HUES6 (cell line): ENCODE data around the gene COL25A1.

Experiments used
- H3K27ac ChIP-seq: 2 replicates; pipeline ENCODE4 v1.7.0; 2013; ENCODE audit warnings: low read depth, mild to moderate bottlenecking, low read length, inconsistent platforms
- H3K27me3 ChIP-seq: 2 replicates; pipeline ENCODE4 v1.6.1; 2013; ENCODE audit warnings: low read length; ENCODE audit not compliant: control insufficient read depth, insufficient read depth
- H3K36me3 ChIP-seq: 2 replicates; pipeline ENCODE4 v1.6.1; 2013; ENCODE audit warnings: low read length; ENCODE audit not compliant: control insufficient read depth, insufficient read depth
- H3K4me1 ChIP-seq: 2 replicates; pipeline ENCODE4 v1.6.1; 2013; ENCODE audit warnings: low read length; ENCODE audit not compliant: control insufficient read depth, insufficient read depth
- H3K4me3 ChIP-seq: 2 replicates; pipeline ENCODE4 v1.5.1; 2013; ENCODE audit warnings: low read depth, low read length
- H3K9ac ChIP-seq: one replicate; pipeline ENCODE4 v1.6.1; 2013; ENCODE audit warnings: mild to moderate bottlenecking, low read length
- H3K9me3 ChIP-seq: 2 replicates; pipeline ENCODE4 v1.6.1; 2013; ENCODE audit warnings: low read depth, low read length; ENCODE audit not compliant: control insufficient read depth, insufficient read depth

Gene COL25A1

DNA sequence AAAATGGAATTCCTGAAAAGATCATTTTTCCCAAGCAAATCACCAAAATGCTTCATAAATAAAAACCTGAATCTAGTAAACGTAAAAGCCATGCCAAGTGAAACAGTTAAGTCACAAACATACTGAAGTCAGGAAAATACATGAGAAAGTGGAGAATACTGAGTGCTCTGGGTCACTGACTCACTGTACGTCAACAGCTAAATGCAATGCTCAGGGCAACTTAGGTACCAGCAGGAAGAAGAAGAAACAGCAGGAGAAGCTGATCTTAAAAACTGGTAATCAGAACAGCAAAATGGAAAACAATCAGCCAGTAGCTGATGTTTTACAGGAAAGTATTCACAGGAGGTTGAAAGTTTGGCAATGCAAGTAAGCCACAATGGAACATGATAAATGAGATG, 287.0 kb downstream of the COL25A1 start:
- H3K27ac ChIP-seq, result no peak overlapping the region
- no peak overlapping the region for H3K9ac ChIP-seq
- no peaks in the 10 kb centered on the region for H3K27me3 ChIP-seq
- 0 out of 2 replicates have a peak, but pooled peaks cover 5% of the 10 kb centered on the region for H3K9me3 ChIP-seq
- no peak overlapping the region for H3K4me3 ChIP-seq
- H3K36me3 ChIP-seq, result no peaks in the 10 kb centered on the region
- no peaks in the 10 kb centered on the region for H3K4me1 ChIP-seq

GRCh38 chr4:109014593-109015412, 287.7 kb downstream of the COL25A1 start:
- Histone ChIP-seq H3K9me3 (0 out of 2 replicates have a peak, but pooled peaks cover 5% of the 10 kb centered on the region), H3K4me1 (no peaks in the 10 kb centered on the region), H3K27me3 (no peaks in the 10 kb centered on the region), H3K27ac (no peak overlapping the region), H3K36me3 (no peaks in the 10 kb centered on the region), H3K9ac (no peak overlapping the region), H3K4me3 (no peak overlapping the region)

DNA sequence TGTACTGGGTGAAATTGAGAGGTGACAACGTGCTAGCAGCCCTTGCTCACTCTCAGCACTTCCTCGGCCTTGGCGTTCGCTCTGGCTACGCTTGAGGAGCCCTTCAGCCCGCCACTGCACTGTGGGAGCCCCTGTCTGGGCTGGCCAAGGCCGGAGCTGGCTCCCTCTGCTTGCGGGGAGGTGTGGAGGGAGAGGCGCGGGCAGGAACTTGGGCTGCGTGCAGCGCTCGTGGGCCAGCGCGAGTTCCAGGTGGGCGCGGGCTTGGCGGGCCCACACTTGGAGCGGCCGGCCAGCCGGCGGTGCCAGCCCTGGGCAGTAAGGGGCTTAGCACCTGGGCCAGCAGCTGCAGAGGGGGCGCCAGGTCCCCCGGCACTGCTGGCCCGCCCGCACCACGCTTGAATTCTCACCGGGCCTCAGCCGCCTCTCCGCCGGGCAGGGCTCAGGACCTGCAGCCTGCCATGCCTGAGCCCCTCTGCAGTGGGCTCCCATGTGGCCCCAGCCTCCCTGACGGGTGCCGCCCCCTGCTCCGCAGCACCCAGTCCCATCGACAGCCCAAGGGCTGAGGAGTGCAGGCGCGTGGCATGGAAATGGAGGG, 290.1 kb downstream of the COL25A1 start:
- Histone ChIP-seq H3K36me3 (no peaks in the 10 kb centered on the region), H3K27ac (no peak overlapping the region), H3K9ac (no peak overlapping the region), H3K4me1 (peaks cover 11% of the 10 kb centered on the region), H3K9me3 (0 out of 2 replicates have a peak, but pooled peaks cover 5% of the 10 kb centered on the region), H3K4me3 (no peak overlapping the region), H3K27me3 (no peaks in the 10 kb centered on the region)

DNA sequence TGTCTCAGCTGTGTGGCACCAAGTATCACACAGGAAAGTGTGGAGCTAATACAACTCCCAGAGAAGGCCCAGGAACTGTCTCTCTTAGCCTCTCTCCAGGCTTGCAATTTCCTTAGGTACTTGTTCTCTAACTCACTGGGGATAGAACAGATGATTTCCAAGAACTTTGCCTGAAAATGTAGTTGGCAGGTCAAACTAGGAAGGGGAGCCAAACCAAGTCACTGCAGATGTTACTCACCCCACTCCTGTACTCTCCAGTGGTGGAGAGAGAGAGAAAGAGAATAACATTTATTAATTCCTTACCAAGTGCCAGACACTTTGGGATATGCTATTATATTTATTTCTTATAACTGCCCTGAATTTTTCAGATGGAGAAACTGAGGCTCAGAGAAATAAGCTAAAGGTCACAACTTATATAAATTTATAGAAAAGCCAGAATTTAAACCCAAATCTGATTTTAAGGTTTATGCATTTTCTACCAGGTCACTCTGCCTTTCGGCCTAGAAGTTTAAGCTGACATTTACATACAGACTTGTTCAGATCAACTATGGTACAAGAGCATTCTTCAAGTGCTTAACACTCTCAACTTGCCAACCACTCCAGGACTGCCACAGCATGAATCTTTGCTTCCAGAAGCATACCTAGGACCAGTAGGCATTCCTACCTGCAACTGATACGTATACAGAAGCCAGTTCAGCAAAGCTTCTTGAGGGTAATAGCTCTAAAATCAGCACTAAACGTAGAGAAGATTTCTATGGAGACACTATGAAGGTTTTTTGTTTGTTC, 291.0 kb downstream of the COL25A1 start:
- Histone ChIP-seq H3K4me1 (peaks cover 11% of the 10 kb centered on the region), H3K4me3 (no peak overlapping the region), H3K27me3 (no peaks in the 10 kb centered on the region), H3K27ac (no peak overlapping the region), H3K9ac (no peak overlapping the region), H3K9me3 (0 out of 2 replicates have a peak, but pooled peaks cover 5% of the 10 kb centered on the region), H3K36me3 (no peaks in the 10 kb centered on the region)

DNA sequence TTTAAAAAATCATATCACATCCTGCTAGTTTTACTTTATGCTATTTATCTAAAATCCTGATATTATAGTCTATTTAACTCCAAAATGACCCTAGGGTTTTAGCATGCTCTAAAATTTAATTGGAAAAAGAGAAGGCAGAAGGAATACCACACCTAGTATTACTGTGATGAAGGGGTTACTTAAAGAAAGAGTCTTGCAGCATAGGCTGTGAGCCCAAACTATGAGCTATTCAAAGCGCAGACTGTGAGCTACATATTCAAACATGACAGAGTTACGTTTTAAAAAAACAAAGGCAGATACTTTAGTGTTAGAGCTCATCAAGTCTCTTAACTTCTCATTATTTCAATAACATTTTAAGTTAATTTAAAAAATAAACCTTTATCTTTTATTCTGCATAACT, 291.9 kb downstream of the COL25A1 start:
- Histone ChIP-seq H3K4me1 (peaks cover 13% of the 10 kb centered on the region), H3K9me3 (0 out of 2 replicates have a peak, but pooled peaks cover 5% of the 10 kb centered on the region), H3K4me3 (no peak overlapping the region), H3K27ac (no peak overlapping the region), H3K27me3 (no peaks in the 10 kb centered on the region), H3K9ac (no peak overlapping the region), H3K36me3 (no peaks in the 10 kb centered on the region)

DNA sequence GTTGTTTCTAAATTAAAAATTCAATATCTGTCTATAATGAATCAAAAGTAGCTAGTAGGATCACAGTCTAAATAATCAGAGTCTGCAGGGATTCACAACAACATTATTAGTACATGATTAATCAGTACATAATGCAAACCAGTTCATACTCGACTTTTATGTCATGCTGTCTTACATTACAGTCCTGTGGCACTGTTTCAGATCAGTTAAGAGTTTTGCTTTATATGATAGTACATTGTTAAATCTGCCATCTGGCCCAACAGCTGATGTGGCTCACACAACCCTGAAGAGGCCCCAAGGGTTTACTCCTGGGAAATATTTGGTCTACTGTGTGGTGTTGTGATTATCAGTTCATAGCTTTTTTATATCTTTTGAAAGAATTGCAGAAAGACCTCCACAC, 292.5 kb downstream of the COL25A1 start:
- H3K4me3 ChIP-seq, result no peak overlapping the region
- H3K9ac ChIP-seq, result no peak overlapping the region
- H3K36me3 ChIP-seq, result no peaks in the 10 kb centered on the region
- 0 out of 2 replicates have a peak, but pooled peaks cover 5% of the 10 kb centered on the region for H3K9me3 ChIP-seq
- no peak overlapping the region for H3K27ac ChIP-seq
- H3K4me1 ChIP-seq, result peaks cover 18% of the 10 kb centered on the region
- no peaks in the 10 kb centered on the region for H3K27me3 ChIP-seq

GRCh38 chr4:109007976-109008375, 294.5 kb downstream of the COL25A1 start:
- no peaks in the 10 kb centered on the region for H3K27me3 ChIP-seq
- no peak overlapping the region for H3K9ac ChIP-seq
- H3K4me3 ChIP-seq, result no peak overlapping the region
- H3K27ac ChIP-seq, result no peak overlapping the region
- H3K4me1 ChIP-seq, result peaks cover 29% of the 10 kb centered on the region
- 0 out of 2 replicates have a peak, but pooled peaks cover 5% of the 10 kb centered on the region for H3K9me3 ChIP-seq
- no peaks in the 10 kb centered on the region for H3K36me3 ChIP-seq

DNA sequence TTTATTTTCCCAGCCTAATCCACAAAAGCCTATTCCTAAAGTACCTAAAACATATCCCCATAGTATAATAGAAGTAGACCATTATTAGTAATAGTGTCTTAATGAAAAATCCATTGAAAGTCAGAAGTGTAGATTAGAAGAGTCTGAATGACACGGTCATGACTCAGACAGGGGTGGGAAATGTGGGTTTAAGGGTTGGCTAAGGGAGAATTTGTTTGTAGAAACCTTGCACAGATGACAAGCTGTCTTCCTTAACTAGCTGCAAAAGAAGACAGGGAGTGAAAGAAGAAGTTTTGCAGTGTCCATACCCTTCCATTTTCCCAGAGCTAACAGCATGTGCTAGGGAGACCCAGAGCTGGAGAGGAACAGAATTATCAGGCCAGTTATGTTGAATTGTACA, 296.9 kb downstream of the COL25A1 start:
- Histone ChIP-seq H3K9ac (no peak overlapping the region), H3K36me3 (no peaks in the 10 kb centered on the region), H3K27ac (no peak overlapping the region), H3K4me3 (no peak overlapping the region), H3K9me3 (no peaks in the 10 kb centered on the region), H3K27me3 (no peaks in the 10 kb centered on the region), H3K4me1 (peaks cover 29% of the 10 kb centered on the region)

DNA sequence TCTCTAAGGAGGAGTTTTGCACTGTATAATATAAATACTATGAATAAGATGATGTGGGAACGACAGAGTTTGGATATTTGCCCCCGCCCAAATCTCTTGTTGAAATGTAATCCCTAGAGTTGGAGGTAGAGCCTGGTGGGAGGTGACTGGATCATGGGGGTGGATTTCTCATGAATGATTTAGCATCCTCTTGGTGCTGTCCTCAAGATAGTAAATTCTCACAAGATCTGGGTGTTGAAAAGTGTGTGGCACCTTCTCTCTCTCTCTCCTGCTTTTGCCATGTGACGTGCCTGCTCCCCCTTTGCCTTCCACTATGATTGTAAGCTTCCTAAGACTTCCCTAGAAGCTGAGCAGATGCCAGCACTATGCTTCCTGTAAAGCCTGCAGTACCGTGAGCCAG, 298.0 kb downstream of the COL25A1 start:
- Histone ChIP-seq H3K27me3 (no peaks in the 10 kb centered on the region), H3K36me3 (no peaks in the 10 kb centered on the region), H3K4me1 (peaks cover 29% of the 10 kb centered on the region), H3K27ac (no peak overlapping the region), H3K9me3 (no peaks in the 10 kb centered on the region), H3K9ac (no peak overlapping the region), H3K4me3 (no peak overlapping the region)

- H3K27ac ChIP-seq, result no peak overlapping the region
- H3K4me3 ChIP-seq, result no peak overlapping the region
- H3K4me1 ChIP-seq, result peaks cover 29% of the 10 kb centered on the region
- H3K9ac ChIP-seq, result no peak overlapping the region
- H3K36me3 ChIP-seq, result no peaks in the 10 kb centered on the region
- H3K27me3 ChIP-seq, result no peaks in the 10 kb centered on the region
- H3K9me3 ChIP-seq, result no peaks in the 10 kb centered on the region
Observed at GRCh38 chr4:109003964-109004363, 298.5 kb downstream of the COL25A1 start.
